HG03521 (cell line): ENCODE data around the gene CHST6.
"Not testable (repeated sequence)": the region's sequence is repeated elsewhere in the genome, so short reads cannot be mapped to it uniquely, and the experiment has no call there.

ENCODE experiments used
- ATAC-seq: cut with Tn5 transposase; IDR thresholded peaks from one replicate; pipeline ENCODE4 v1.9.1; 2021; ENCODE audit warnings: mild to moderate bottlenecking, moderate library complexity; ENCODE audit not compliant: unreplicated experiment

CHST6 gene

GRCh38 chr16:75477680-75478473 lies 17.4 kb downstream of the CHST6 start:
- no peak for ATAC-seq

- ATAC-seq: no peak
Measured at GRCh38 chr16:75476817-75477216, 18.4 kb downstream of the CHST6 start.

DNA sequence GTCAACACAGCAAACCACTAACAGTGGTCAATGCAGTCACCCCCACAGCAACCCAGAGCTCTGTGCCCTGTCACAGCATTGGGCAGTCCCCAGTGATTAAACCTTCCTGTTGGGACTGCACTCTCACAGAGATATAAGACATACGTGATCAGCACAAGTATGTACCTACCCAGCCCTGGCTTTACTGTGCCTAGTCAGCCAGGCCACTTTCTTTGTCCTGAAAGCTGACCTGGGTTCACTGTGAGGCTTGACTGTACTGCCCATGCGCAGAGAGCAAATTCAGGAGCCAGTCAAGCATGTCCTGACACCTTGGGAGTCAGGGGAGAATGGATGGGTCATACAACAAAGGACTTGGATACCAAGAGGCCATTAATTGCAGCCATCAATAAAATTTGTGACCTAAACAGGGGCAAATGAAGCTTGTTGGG lies 19.8 kb downstream of the CHST6 start:
- ATAC-seq: no peak

- ATAC-seq: no peak
Measured at GRCh38 chr16:75472908-75473877, 22.0 kb downstream of the CHST6 start.

DNA sequence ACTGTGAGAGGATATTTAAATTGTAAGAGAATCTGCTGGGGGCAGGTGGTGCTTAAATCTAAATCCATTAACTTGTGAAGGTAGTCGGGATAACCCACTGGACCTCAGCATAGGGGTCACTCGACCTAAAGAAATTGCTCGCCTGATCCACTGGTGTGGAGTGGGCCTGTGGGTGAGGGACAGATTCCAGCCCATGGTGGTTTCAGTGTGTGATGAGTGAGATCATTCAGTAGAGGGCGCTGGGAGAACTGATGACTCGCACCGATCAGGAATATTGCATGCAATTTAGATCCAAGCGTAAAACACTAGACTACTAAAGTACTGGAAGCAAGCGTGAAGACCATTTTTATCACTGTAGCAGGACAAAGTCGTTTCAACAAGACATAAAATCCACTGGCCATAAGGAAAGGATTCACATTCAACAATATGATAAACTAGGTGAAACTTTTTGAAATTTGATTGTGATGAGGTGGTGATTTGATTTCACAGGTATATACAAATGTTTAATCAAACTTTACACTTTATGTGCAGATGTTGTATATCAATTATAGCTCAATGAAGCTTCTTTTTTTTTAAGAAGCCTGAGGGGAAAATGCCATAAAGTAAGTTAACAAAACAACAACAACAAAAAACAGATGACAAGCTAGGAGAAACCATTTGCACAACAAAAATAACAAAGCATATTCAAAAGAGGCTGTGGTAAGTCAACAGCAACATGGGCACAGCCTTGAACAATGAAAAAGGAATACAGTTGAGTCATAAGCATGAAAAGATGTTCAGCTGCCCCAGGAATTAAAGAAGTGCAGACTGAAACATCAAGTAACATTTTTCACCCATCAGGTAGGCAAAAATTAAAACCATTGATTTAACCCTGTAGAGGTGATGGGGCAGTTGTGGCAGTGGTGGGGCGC lies 23.3 kb downstream of the CHST6 start:
- ATAC-seq: no peak

DNA sequence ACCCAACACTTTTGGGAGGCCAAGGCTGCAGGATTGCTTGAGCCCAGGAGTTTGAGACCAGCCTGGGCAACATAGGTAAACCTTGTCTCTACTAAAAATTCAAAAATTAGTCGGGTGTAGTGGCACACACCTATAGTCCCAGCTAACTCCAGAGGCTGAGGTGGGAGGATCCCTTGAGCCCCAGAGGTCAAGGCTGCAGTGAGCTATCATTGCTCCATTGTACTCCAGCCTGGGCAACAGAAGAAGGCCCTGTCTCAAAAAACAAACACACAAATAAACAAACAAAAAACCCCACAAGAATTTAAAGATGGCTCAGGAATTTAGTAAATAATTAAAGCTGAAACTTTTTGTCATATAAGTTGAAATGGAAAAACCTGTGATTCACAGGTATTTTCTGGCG lies 28.5 kb downstream of the CHST6 start:
- ATAC-seq: no peak

DNA sequence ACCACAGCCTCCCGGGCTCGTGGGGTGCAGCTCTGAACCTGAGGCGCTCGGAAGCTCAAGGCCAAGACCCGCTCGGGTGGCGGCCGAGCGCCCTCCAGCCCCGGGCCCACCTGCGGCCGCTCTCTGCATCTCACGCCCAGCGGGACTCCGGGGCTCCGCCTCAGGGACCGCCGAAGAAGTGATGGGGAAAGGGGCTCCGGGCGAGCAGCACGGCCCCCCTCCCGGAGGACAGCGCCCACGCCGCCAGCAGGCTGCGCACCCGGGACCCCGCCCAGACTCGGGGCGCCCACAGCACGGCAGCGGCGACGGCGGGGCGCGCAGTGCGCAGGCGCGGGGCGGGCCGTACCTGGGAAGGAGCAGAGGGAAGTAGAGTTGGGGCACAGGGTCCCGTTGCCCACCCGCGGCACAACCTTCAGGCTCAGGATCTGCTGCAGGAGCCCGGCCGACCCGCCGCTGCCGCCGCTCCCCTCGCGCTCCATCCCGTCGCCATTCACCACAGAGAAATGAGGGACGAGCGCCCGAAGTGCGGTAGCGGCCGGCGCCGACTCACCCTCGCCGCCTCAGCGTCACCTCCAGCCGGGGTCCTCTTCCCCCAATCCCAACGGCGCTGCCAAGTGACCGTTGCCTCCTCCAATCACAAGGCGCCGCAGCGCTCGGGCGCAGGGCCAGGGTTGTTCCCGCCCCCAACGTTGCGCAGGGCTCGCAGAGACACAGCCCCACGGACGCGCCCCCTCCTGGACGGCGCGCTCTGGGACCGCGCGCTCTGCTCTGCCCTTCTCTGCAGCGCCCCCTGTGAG lies 30.9 kb downstream of the CHST6 start, which contains the start of gene TMEM170A:
Gene TMEM170A, minus strand, starts transcription at position 568 of the 797 bp plus-strand sequence. Its CDS starts 89 bp downstream, at position 479.
- ATAC-seq: peak; percentile 91

- ATAC-seq: peak; percentile 6
Measured at GRCh38 chr16:75463389-75464121, 31.7 kb downstream of the CHST6 start.

DNA sequence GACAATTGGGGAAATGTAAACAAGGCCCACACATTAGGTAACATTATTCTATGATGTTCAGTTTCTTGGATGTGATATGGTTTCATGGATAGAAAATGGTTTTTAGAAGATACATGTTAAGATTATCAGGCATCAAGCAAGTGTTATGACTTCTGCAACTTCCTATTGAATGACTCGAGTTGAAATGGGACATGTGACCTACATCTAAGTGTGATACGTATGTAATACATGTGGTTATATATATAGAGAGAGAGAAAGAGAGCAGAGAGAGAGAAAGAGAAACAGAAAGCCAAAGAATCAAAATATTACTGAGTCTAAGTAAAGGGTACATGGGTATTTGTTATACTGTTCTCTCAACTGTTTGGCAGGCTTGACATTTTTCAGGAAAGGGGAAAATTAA lies 32.4 kb downstream of the CHST6 start:
- ATAC-seq: peak; percentile 27

- ATAC-seq: no peak
Measured at GRCh38 chr16:75461575-75461974, 33.7 kb downstream of the CHST6 start.

DNA sequence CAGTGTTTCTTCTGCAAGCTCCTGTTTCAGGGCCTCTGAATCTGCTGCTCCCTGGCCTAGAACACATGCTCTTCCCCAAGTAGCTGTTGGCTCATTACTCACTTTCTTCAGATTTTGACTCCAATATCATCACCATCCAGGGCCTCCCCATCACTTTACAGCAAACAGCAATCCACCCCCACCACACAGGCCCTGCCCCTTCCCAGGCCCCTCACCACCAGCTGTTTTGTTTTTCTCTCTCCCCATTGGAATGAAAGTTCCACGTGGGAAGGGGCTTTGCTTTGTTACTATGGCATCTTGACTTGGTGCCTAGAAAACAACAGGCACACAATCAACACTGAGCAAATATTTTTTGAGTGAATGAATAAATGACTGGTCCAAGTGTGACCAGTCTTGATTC lies 34.8 kb downstream of the CHST6 start:
- ATAC-seq: no peak

DNA sequence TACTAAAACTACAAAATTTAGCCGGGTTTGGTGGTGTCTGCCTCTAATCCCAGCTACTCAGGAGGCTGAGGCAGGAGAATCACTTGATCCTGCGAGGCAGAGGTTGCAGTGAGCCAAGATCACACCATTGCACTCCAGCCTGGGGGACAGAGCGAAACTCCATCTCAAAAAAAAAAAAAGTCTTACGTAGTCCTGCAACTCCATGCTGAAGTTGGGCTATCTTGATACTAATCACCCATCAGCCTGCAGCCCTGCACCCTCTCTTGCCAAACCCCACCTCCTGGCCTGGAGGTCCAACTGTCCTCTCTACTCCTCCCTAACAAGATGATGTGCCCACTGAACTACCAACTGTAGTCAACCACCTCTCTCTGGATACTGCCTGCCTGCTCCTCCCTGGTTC lies 35.5 kb downstream of the CHST6 start:
- ATAC-seq: no peak

GRCh38 chr16:75458439-75458838 lies 36.8 kb downstream of the CHST6 start:
- no peak for ATAC-seq

DNA sequence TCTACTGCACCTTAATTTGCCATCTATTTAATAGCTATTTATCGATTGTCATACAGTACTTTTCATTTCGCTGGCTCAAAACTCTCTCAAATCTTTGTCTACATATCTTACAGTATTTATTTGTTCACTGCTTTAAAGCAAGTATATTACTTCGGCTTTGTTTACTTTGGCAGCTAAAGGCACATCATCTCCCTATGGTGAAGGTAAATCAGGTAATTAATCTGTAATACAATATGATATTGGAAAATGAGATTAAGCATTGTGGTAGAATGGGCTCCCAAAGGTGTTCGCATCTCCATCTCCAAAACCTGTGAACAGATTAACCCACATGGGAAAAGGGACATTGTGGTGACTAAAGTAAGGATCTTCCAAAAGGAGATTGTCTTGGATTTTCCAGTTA lies 37.2 kb downstream of the CHST6 start:
- ATAC-seq: no peak

- no peak for ATAC-seq
Measured at GRCh38 chr16:75457485-75458021, 37.7 kb downstream of the CHST6 start.

DNA sequence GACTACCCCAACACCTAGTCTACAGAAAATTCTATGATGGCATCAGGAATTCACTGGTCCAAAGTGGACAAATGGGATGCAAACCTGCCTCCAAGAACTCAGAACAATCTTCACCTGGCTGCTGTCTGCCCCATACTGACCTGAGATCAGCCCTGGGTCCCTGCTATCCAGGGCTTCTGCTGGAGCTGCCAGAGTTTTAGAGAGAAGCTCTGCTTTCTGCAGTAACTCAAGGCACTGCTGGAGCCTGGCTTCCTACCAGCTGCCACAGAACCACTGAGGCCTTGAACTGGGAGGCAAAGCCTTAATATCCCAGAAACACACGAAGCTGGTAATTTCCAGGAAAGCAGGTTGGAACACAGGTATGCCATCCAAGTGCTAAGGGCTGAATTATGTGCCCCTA lies 38.3 kb downstream of the CHST6 start:
- ATAC-seq: no peak

GRCh38 chr16:75456486-75456885 lies 38.8 kb downstream of the CHST6 start:
- not testable (repeated sequence) for ATAC-seq

DNA sequence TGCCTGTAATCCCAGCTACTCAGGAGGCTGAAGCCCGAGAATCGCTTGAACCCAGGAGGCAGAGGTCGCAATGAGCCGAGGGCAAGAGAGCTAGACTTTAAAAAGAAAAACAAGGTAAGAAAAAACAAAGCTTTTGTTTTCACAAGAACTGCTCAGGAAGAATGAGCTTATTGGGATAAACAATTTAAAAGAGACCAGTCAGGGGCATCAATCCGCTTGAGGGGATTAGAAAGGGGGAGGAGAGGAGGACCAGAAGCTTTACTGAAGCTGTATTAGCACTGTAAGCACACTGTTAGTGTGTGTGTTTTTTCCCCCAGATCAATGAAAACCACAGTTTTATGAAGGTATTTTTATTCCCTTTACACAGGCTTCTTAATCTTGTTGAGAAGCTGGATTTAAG lies 39.6 kb downstream of the CHST6 start:
- ATAC-seq: no peak
